ENCODE measurements around the gene LIFR.
"Not testable (repeated sequence)": the region's sequence is repeated elsewhere in the genome, so short reads cannot be mapped to it uniquely, and the experiment has no call there.

Gene LIFR, protein sequence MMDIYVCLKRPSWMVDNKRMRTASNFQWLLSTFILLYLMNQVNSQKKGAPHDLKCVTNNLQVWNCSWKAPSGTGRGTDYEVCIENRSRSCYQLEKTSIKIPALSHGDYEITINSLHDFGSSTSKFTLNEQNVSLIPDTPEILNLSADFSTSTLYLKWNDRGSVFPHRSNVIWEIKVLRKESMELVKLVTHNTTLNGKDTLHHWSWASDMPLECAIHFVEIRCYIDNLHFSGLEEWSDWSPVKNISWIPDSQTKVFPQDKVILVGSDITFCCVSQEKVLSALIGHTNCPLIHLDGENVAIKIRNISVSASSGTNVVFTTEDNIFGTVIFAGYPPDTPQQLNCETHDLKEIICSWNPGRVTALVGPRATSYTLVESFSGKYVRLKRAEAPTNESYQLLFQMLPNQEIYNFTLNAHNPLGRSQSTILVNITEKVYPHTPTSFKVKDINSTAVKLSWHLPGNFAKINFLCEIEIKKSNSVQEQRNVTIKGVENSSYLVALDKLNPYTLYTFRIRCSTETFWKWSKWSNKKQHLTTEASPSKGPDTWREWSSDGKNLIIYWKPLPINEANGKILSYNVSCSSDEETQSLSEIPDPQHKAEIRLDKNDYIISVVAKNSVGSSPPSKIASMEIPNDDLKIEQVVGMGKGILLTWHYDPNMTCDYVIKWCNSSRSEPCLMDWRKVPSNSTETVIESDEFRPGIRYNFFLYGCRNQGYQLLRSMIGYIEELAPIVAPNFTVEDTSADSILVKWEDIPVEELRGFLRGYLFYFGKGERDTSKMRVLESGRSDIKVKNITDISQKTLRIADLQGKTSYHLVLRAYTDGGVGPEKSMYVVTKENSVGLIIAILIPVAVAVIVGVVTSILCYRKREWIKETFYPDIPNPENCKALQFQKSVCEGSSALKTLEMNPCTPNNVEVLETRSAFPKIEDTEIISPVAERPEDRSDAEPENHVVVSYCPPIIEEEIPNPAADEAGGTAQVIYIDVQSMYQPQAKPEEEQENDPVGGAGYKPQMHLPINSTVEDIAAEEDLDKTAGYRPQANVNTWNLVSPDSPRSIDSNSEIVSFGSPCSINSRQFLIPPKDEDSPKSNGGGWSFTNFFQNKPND

DNA sequence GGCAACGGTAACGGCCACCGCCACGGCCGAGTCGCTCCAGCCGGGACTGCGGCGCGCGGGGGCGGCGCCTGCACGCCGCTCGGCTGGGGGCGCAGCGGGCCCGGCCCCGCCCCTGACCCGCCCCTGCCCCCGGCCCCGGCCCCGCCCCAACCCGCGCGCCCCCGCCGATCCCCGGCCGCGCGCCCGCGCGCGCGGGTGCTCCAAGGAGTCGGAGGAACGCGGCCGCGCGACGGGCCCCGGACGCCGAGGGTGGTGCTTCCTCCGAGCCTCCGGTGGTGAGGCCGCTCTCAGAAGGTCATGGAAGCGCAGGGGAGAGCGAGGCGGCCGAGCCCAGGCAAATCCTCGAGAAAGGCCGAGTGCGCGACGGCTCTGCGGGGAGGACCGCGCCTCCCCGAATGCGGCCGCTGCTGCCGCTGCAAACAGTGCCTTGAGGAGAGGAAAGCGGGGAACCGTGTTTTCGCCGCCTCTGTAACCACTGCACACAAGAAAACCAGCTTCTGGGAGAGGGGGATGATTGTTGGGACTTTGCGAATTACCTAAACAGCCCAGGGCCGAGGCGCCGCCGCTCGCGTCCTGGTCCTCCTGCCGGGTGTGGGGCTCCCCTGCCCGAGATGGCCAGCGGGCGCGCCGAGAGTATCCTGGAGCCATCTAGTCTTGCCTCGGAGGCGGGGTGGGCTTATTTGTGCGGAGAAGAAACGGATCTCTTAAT lies at the start of gene LIFR:
Gene LIFR (minus strand): TSS at position 48 of the 709 bp plus-strand sequence. CDS start 25,999 bp downstream, outside the sequence.
- DNase-seq (ENCODE audit: low read depth in 1 of 2, low spot score in 1 of 2), result peak; percentile 81 to 87
- in situ Hi-C loops (cut with HindIII; ENCODE audit: low pct_unique_long_range_greater_than_20kb, low sequenced_read_pairs), result no loop called here
- no peak for TF ChIP-seq JUND (IDR thresholded peaks at IDR 0.05; ENCODE audit: low read depth)

DNA sequence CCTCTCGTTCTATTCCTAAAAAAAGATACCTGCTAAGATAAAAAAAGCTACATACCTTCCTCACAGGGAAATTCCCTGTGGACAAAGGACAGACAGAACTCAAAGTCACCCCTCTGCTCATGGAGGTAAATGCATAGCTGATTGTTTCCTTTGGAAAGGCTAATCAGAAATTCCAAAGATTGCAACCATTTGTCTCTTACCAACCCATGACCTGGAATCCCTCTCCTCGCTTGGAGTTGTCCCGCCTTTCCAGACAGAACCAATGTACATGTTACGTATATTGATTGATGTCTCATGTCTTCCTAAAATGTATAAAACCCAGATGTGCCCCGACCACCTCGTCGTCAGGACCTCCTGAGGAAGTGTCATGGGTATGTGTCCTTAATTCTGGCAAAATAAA lies 49.2 kb upstream of the LIFR start:
- DNase-seq (ENCODE audit: low read depth in 1 of 2, low spot score in 1 of 2), result no peak
- in situ Hi-C loops (cut with HindIII; ENCODE audit: low pct_unique_long_range_greater_than_20kb, low sequenced_read_pairs), result no loop called here
- TF ChIP-seq JUND (IDR thresholded peaks at IDR 0.05; ENCODE audit: low read depth), result no peak

DNA sequence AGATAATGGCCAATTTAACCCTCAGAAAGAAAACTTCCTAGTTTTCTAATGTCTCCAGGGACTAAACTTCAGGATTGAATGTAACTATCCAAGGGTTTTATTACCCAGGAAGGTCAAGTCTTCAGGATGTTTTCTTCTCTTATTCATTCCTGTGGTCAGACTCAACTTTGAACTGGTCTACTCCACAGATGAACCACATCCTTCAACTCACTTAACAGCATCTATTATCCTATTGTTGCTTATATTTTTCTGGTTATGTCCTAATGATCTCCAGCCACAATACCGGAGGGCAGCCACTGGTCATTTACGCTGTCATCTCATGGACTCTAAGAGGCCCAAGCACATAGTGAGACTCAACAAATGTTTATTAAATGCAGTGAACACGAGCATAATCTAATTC lies 47.2 kb upstream of the LIFR start:
- DNase-seq (ENCODE audit: low read depth in 1 of 2, low spot score in 1 of 2), result no peak
- in situ Hi-C loops (cut with HindIII; ENCODE audit: low pct_unique_long_range_greater_than_20kb, low sequenced_read_pairs), result no loop called here
- TF ChIP-seq JUND (IDR thresholded peaks at IDR 0.05; ENCODE audit: low read depth), result no peak

DNA sequence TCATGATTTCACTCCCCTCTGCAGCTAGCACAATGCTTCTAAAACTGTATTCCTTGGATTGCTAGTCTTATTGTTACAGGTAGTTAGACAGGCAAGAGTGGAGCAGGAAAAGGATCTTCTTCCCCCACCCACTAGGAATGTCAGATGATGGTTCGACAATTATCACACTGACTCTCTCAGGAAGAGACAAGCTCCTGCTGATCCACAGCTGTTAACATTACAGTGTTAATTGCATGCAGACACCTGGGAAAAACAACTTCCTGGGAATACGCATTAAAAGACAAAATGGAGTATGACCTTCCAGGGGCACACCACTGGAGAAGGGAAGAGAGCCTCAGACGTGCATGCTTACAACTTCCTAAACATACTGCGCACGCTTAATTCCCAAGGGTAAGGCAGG lies 46.2 kb upstream of the LIFR start:
- no peak for TF ChIP-seq JUND (IDR thresholded peaks at IDR 0.05; ENCODE audit: low read depth)
- in situ Hi-C loops (cut with HindIII; ENCODE audit: low pct_unique_long_range_greater_than_20kb, low sequenced_read_pairs), result no loop called here

DNA sequence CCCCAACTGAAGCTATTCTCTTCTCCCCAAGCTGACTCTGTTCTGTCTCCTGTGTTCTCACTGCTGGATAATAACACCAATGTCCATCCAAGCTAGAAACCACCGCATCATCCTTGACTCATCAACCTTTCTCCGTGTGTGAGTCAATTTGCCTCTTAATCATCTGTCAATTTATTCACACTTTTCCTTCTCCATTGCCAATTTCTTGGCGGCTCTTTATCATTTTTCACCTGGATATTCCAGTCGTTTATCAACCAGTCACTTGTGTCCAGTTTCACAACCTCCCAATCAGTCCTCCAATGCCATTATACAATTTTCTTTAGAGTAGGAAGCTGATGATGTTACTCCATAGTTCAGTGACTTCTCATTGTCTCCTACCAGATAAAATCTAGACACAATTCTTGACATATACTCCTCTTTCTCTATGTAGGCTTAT lies 45.4 kb upstream of the LIFR start:
- DNase-seq (ENCODE audit: low read depth in 1 of 2, low spot score in 1 of 2), result no peak
- TF ChIP-seq JUND (IDR thresholded peaks at IDR 0.05; ENCODE audit: low read depth), result no peak
- in situ Hi-C loops (cut with HindIII; ENCODE audit: low pct_unique_long_range_greater_than_20kb, low sequenced_read_pairs), result no loop called here

More for the DNA sequence above, 46.2 kb upstream of the LIFR start:
- no peak for DNase-seq (ENCODE audit: low read depth in 1 of 2, low spot score in 1 of 2)

DNA sequence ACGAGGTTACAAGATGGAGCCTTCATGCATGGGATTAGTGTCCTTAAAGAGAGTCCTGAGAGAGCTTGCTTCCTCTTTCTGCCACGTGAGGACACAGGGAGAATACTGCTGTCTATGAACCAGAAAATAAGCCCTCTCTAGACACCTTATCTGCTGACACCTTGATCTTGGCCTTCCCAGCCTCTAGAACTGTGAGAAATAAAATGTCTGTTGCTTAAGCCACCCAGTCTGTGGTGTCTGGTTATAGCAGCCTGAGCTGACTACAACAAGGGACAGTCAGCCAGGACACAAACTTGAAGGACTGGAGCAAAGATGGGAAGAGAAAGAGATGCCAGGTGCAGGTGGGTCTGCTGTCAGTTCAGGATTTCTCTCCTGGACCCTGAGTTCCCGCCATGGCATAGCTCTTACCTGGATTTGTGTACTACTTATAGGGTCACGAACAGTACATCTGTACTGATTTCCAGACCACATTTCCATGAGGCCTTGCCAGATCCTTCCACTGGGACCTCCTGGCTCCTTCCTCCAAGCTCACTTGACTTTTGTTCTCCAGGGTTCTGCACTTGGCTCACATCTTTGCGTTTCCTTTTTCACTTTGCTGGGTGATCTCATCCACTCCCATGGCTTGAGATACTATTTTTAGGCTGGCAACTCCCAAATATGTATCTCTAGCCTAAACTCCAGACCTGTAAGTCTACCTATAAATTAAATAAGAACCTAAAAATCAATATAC lies 44.9 kb upstream of the LIFR start:
- in situ Hi-C loops (cut with HindIII; ENCODE audit: low pct_unique_long_range_greater_than_20kb, low sequenced_read_pairs), result no loop called here
- no peak for TF ChIP-seq JUND (IDR thresholded peaks at IDR 0.05; ENCODE audit: low read depth)

DNA sequence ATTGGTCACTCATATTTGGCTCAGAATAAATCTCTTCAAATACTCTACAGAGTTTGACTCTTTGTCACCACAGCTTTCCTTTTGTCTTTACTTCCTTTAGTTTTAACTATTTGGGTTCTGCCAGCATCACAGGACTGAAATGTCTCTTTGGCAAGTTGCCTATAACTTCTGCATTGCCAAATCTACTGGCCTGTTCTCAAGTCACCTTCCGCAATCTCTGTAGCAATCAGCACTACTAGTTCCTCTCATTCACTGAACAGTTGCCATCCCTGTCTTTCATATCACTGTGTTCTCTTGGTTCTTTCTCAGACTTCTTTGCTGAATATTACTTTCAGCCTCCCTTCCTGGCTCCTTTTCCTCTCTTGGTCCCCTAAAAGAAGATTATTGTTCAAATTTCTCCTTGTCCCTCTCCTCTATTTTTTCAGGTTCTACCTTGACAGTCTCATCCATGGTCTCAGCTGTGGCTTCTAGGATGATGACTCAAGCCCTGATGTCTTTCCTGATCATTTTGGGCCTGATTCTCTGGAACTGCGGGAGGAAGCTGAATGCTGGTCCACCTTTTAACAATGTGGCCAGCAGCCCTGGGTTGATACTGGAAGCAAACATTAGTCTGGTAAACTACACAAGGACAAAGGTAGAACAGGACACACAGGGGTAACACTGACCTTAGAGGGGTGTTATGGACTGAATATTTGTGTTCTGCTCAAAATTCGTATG lies 44.0 kb upstream of the LIFR start:
- TF ChIP-seq JUND (IDR thresholded peaks at IDR 0.05; ENCODE audit: low read depth), result no peak
- no peak for DNase-seq (ENCODE audit: low read depth in 1 of 2, low spot score in 1 of 2)
- in situ Hi-C loops (cut with HindIII; ENCODE audit: low pct_unique_long_range_greater_than_20kb, low sequenced_read_pairs), result no loop called here

More for the DNA sequence above, 44.9 kb upstream of the LIFR start:
- DNase-seq (ENCODE audit: low read depth in 1 of 2, low spot score in 1 of 2), result no peak

DNA sequence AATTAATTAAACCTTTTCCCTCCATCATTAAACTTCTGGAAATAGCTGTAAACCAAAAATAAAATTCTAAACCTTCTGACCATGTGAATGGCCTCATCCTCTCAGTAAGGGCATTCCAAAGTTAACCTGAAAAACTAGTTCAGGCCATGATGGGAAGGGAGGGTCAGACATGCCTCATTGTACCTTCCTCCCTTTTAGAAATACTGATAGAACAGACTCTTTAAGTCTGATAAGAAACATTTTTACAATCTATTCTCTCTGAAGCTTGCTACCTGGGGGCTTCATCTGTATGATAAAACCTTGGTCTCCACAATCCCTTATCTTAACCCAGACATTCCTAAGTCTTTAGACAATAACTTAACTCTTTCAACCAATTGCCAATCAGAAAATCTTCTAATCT lies 43.3 kb upstream of the LIFR start:
- in situ Hi-C loops (cut with HindIII; ENCODE audit: low pct_unique_long_range_greater_than_20kb, low sequenced_read_pairs), result not testable (repeated sequence)
- DNase-seq (ENCODE audit: low read depth in 1 of 2, low spot score in 1 of 2), result peak in 1 of 2 experiments; percentile 17

DNA sequence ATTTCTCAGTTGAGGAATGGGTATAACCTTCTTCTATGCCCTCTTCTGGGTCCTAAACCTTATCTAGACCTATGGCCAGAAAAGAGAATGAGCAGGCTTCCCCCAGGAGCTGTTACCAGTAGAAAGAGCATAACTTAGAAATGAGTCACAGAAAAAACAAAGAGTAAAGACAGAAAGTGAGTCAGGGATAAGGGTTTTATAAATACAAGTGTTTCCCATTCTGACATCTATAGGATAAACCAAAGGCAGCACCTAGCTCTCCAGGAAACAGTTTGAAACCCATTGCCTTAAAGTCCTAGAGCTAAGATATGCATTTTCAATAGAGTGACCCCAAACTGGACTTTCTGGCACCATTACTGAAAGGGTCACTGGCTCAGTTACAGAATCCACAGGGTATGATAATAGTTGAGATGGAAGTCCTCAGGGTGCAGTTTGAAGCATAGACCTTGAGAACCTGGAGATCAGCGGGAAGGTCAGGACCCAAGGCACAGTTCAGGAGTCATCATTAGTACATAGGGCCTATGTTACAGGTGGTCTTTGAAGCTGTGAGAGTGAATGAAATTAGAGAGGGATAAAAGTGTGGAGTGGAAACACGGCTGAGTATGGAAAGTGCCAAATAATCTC lies 42.7 kb upstream of the LIFR start:
- TF ChIP-seq JUND (IDR thresholded peaks at IDR 0.05; ENCODE audit: low read depth), result no peak
- no peak for DNase-seq (ENCODE audit: low read depth in 1 of 2, low spot score in 1 of 2)
- in situ Hi-C loops (cut with HindIII; ENCODE audit: low pct_unique_long_range_greater_than_20kb, low sequenced_read_pairs), result no loop called here

DNA sequence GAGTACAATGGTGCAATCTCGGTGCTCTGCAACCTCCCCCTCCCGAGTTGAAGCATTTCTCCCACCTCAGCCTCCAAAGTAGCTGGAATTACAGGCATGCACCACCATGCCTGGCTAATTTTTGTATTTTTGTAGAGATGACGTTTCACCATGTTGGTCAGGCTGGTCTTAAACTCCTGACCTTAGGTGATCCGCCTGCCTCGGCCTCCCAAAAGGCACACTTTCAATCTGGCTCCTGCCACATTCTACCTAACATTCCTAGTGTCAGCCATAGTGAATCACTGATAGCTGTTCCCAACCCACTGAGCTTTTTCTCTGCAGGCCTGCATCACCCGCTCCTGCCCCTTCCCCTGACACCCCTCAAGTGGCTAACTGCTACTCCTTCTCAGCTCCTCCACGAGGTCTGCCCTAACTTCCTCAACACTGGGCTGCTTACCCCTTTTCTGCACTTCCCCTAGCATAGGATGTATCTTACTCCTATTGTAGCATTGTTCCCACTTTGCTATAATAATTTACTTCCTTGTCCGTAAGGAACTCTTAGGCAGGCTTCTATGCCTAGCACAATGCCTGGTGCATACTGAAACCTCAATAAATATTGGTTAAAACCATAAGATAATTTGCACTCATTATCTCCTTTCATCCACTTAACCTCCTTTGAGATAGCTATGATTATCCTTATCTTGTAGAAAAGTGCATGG lies 42.0 kb upstream of the LIFR start:
- DNase-seq (ENCODE audit: low read depth in 1 of 2, low spot score in 1 of 2), result no peak
- TF ChIP-seq JUND (IDR thresholded peaks at IDR 0.05; ENCODE audit: low read depth), result no peak
- in situ Hi-C loops (cut with HindIII; ENCODE audit: low pct_unique_long_range_greater_than_20kb, low sequenced_read_pairs), result no loop called here

Data from T47D (cell line).